Fibroblast of the aortic adventitia (primary cell): ENCODE data around the gene MAN1C1. TPM values are rescaled to one million over a fixed set of nuclear protein-coding genes. Genes with fewer than 3 reads are reported as not detected.

ENCODE experiments used
- DNase-seq: peaks from one replicate; pipeline ENCODE4 v3.0.0-alpha.2; 2010; ENCODE audit warnings: low read depth
- H3K4me3 ChIP-seq: 2 replicates; pipeline ENCODE4 v1.5.1; 2011; ENCODE audit warnings: low read depth, mild to moderate bottlenecking, control low read depth, low read length, moderate library complexity
- CTCF ChIP-seq: IDR thresholded peaks from 2 replicates; pipeline ENCODE4 v1.5.1; 2011; ENCODE audit warnings: mild to moderate bottlenecking, low read length, control low read depth, inconsistent platforms; ENCODE audit not compliant: insufficient read depth
- total RNA-seq: library from RNA; depleted of rRNA; stranded (reverse); fragments of >200 nt; gene quantifications from 2 replicates; pipeline ENCODE4 v1.2.3, GENCODE V29; 2012; ENCODE audit warnings: low replicate concordance

The MAN1C1 gene
- total RNA-seq, 1 donor: 6.6 TPM

- H3K4me3 ChIP-seq: no peak overlapping the region
- no peak for DNase-seq
- no peak for TF ChIP-seq CTCF
These were observed 123.5 kb downstream of the MAN1C1 start for GRCh38 chr1:25740071-25740470.

- TF ChIP-seq CTCF: no peak
- H3K4me3 ChIP-seq: no peak overlapping the region
- DNase-seq: no peak
These were observed 125.7 kb downstream of the MAN1C1 start for GRCh38 chr1:25742316-25742715.

GRCh38 chr1:25743164-25744139 is 126.9 kb downstream of the MAN1C1 start:
- DNase-seq: peak; percentile 94
- no peak for TF ChIP-seq CTCF
- no peak overlapping the region for H3K4me3 ChIP-seq

- peak; percentile 88 for DNase-seq
- no peak overlapping the region for H3K4me3 ChIP-seq
- TF ChIP-seq CTCF: peak; percentile 70
These were observed 127.6 kb downstream of the MAN1C1 start for GRCh38 chr1:25744140-25744581.

GRCh38 chr1:25744636-25745425 is 128.2 kb downstream of the MAN1C1 start:
- no peak for TF ChIP-seq CTCF
- no peak for DNase-seq
- no peak overlapping the region for H3K4me3 ChIP-seq

- no peak for DNase-seq
- no peak for TF ChIP-seq CTCF
- no peak overlapping the region for H3K4me3 ChIP-seq
These were observed 129.9 kb downstream of the MAN1C1 start for GRCh38 chr1:25746299-25747045.
